Right lobe of liver (tissue), 6 donors: Measurements from ENCODE around the gene TENM4. TPM values are rescaled to one million over a fixed set of nuclear protein-coding genes. Genes with fewer than 3 reads are reported as not detected.

Experiments used
- ATAC-seq, 4 donors: fragments of 200-7000 bp; cut with Tn5 transposase; one replicate each; pipeline ENCODE4 v1.9.1; 2020; ENCODE audit warnings: mild to moderate bottlenecking in 4 of 4, moderate library complexity in 4 of 4
- DNase-seq, 3 donors: peaks; one replicate each; pipeline ENCODE4 v3.0.0-alpha.2; 2020
- H3K27ac ChIP-seq, 3 donors: fragments of 200-600 bp; one replicate each; pipeline ENCODE4 v1.8.0; 2022
- H3K27me3 ChIP-seq, 2 donors: fragments of 200-600 bp; one replicate each; pipeline ENCODE4 v1.8.0; 2022
- H3K36me3 ChIP-seq, 4 donors: fragments of 200-600 bp; sonication (generic) in 1 of 4; one replicate each; pipeline versions ENCODE4 v1.5.1 to v1.8.0; 2017 to 2022; ENCODE audit warnings: control low read depth in 1 of 4
- H3K4me1 ChIP-seq, 4 donors: fragments of 200-600 bp; sonication (generic) in 1 of 4; one replicate each; pipeline versions ENCODE4 v1.5.1 to v1.8.0; 2017 to 2022; ENCODE audit warnings: control low read depth in 1 of 4
- H3K4me3 ChIP-seq, 3 donors: fragments of 200-600 bp; one replicate each; pipeline ENCODE4 v1.8.0; 2022
- H3K9me3 ChIP-seq, 4 donors: fragments of 200-600 bp; sonication (generic) in 1 of 4; one replicate each; pipeline versions ENCODE4 v1.5.1 to v1.8.0; 2017 to 2022; ENCODE audit warnings: control low read depth in 1 of 4
- CTCF ChIP-seq, 4 donors: fragments of 200-600 bp in 3 of 4; fragments of 450-650 bp in 1 of 4; IDR thresholded peaks; one replicate each; pipeline versions ENCODE4 v1.5.1 to v1.8.0; 2016 to 2022; ENCODE audit warnings: antibody characterized with exemption in 4 of 4, mild to moderate bottlenecking in 2 of 4
- POLR2A ChIP-seq: fragments of 450-650 bp; IDR thresholded peaks from one replicate; pipeline ENCODE4 v1.6.1; 2017; ENCODE audit warnings: antibody characterized with exemption, mild to moderate bottlenecking
- WGBS: methylation state at CpG from one replicate; pipeline ENCODE4 v1.1.6; 2018; ENCODE audit warnings: low coverage, low lambda C conversion rate; ENCODE audit not compliant: insufficient coverage; ENCODE audit errors: missing lambda C conversion rate; 5-methylcytosine and 5-hydroxymethylcytosine counted together
- intact Hi-C, 2 donors: fragments of 100-400 bp; cut with DNase I; formaldehyde crosslinking; loops; one replicate each; pipeline versions ENCODE4 v1.11.2 to v1.14.1; 2022
- total RNA-seq, 6 experiments: library from RNA; depleted of rRNA in 2 of 6; stranded (reverse); fragments of >200 nt in 2 of 6; fragmentation: NEBNext Ultra II Directional in 3 of 6; extraction: Animal tissue kit (Norgen Biotek cat#: 25700) in 3 of 6; gene quantifications; one replicate each; pipeline versions ENCODE4 v1.1.0 to v1.2.4, GENCODE V29; 2016 to 2023
- donor health status: DM: no; HTN: yes; CAD: no.
- donor health status: DM: no; HTN: no; CAD: no.
- donor health status: DM: no; HTN: no; CAD: no.
- donor health status: DM: no; HTN: yes; CAD: no.
- donor health status: DM: no; HTN: yes; CAD: no.

TENM4 gene
- total RNA-seq, 6 experiments from 2014 or later: 0.04 to 0.58 (median 0.14) TPM; not detected in 2

DNA sequence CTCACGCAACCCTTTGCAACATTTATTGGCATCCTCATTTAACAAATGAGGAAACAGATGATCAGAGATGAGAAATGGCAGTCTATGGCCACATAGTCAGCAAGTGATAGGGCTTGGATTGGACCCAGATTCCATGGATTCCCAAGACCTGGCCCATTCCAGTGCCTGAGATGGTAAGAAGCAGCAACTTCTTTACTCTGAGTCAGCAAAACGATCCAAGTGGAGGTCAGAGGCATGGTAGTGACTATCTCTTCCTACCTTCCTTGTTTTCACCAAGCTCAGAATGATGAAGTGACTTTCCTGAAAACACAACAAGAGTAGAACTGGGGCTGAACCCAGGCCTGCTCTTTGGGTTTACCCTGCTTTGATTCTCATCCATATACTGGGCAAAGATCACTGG is 293.1 kb downstream of the TENM4 start:
- no peak overlapping the region for H3K4me3 ChIP-seq

GRCh38 chr11:79147011-79147410 is 293.8 kb downstream of the TENM4 start:
- 55% methylated on average over 4 of the region's 4 CpGs for WGBS
- TF ChIP-seq POLR2A: no peak
- no peak for TF ChIP-seq CTCF (IDR thresholded peaks at IDR 0.05)
- no peak for ATAC-seq
- Histone ChIP-seq H3K4me3 (no peak overlapping the region), H3K27me3 (no peaks in the 10 kb centered on the region), H3K36me3 (no peaks in the 10 kb centered on the region), H3K4me1 (no peaks in the 10 kb centered on the region), H3K27ac (no peak overlapping the region), H3K9me3 (no peaks in the 10 kb centered on the region)
- DNase-seq: no peak
- intact Hi-C loops: no loop called here

More for the DNA sequence above, 293.1 kb downstream of the TENM4 start:
- DNase-seq (no peak), ATAC-seq (no peak)
- Histone ChIP-seq H3K4me1 (no peaks in the 10 kb centered on the region), H3K36me3 (no peaks in the 10 kb centered on the region), H3K9me3 (no peaks in the 10 kb centered on the region), H3K27ac (no peak overlapping the region), H3K27me3 (no peaks in the 10 kb centered on the region)
- 67% methylated on average over 2 of the region's 2 CpGs for WGBS
- TF ChIP-seq POLR2A (no peak), CTCF (IDR thresholded peaks at IDR 0.05) (no peak)
- intact Hi-C loops: no loop called here

GRCh38 chr11:79139900-79140299 is 300.9 kb downstream of the TENM4 start:
- H3K27ac ChIP-seq: no peak overlapping the region
- H3K9me3 ChIP-seq: no peaks in the 10 kb centered on the region
- DNase-seq: no peak
- intact Hi-C loops: no loop called here
- H3K36me3 ChIP-seq: no peaks in the 10 kb centered on the region
- ATAC-seq: peak in 1 of 4 donors; percentile 13
- no peaks in the 10 kb centered on the region for H3K4me1 ChIP-seq
- no peak for TF ChIP-seq CTCF (IDR thresholded peaks at IDR 0.05)
- TF ChIP-seq POLR2A: no peak
- no peak overlapping the region for H3K4me3 ChIP-seq
- WGBS: 79% methylated on average over 3 of the region's 4 CpGs
- H3K27me3 ChIP-seq: no peaks in the 10 kb centered on the region

DNA sequence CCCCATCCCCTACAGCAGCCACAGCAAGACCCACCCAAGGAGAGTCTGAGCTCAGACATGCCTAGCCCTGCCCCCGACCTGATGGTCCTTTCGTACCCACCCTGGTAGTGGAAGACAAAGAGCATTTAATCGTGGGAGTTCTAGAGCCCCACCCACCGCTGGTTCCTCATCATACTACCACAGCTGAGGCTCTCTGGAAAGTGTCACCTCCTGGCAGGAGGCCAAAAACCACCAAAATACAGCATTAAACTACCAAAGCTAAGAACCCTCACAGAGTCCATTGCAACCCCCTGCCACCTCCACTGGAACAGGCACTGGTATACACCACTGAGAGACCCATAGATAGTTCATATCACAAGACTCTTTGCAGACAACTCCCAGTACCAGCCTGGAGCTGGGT is 311.1 kb downstream of the TENM4 start:
- ATAC-seq (no peak), DNase-seq (no peak)
- Histone ChIP-seq H3K36me3 (no peaks in the 10 kb centered on the region), H3K4me1 (no peaks in the 10 kb centered on the region), H3K27ac (no peak overlapping the region), H3K4me3 (no peak overlapping the region), H3K9me3 (no peaks in the 10 kb centered on the region), H3K27me3 (no peaks in the 10 kb centered on the region)
- no peak for TF ChIP-seq POLR2A
- no peak for TF ChIP-seq CTCF (IDR thresholded peaks at IDR 0.05)
- WGBS: no CpG with 5 or more reads among the region's 4 CpGs
- intact Hi-C loops: no loop called here

- no peaks in the 10 kb centered on the region for H3K36me3 ChIP-seq
- 58% methylated on average over 3 of the region's 3 CpGs for WGBS
- H3K27me3 ChIP-seq: no peaks in the 10 kb centered on the region
- no peak for TF ChIP-seq CTCF (IDR thresholded peaks at IDR 0.05)
- TF ChIP-seq POLR2A: no peak
- no peak overlapping the region for H3K27ac ChIP-seq
- no peaks in the 10 kb centered on the region for H3K9me3 ChIP-seq
- ATAC-seq (no peak), DNase-seq (no peak)
- intact Hi-C loops: no loop called here
- no peak overlapping the region for H3K4me3 ChIP-seq
- H3K4me1 ChIP-seq: no peaks in the 10 kb centered on the region
Measured at GRCh38 chr11:79128291-79128690, 312.5 kb downstream of the TENM4 start.
